Esophagus muscularis mucosa (tissue), 4 donors: ENCODE data around the gene MED13L. TPM values are rescaled to one million over a fixed set of nuclear protein-coding genes. Genes with fewer than 3 reads are reported as not detected.

Source experiments
- DNase-seq: peaks from one replicate; pipeline ENCODE4 v3.0.0-alpha.2; 2017; ENCODE audit errors: extremely low spot score
- H3K27ac ChIP-seq, 4 donors: fragments of 200-600 bp; sonication (generic); replicated peaks in 1 of 4; 1 replicate in 3 of 4; 2 replicates in 1 of 4; pipeline ENCODE4 v1.5.1; 2016 to 2019; ENCODE audit warnings: mild to moderate bottlenecking in 1 of 4
- H3K27me3 ChIP-seq, 4 donors: fragments of 200-600 bp; sonication (generic); one replicate each; pipeline versions ENCODE4 v1.5.1 to v1.6.0; 2016 to 2019
- H3K36me3 ChIP-seq, 4 donors: fragments of 200-600 bp; sonication (generic); one replicate each; pipeline ENCODE4 v1.5.1; 2016 to 2019
- H3K4me1 ChIP-seq, 4 donors: fragments of 200-600 bp; sonication (generic); one replicate each; pipeline ENCODE4 v1.5.1; 2016 to 2019
- H3K4me3 ChIP-seq, 4 donors: fragments of 200-600 bp; sonication (generic); 1 replicate in 2 of 4; 2 replicates in 2 of 4; pipeline ENCODE4 v1.5.1; 2016 to 2019; ENCODE audit warnings: mild to moderate bottlenecking in 4 of 4, moderate library complexity in 1 of 4
- H3K9me3 ChIP-seq, 4 donors: fragments of 200-600 bp; sonication (generic); 1 replicate in 3 of 4; 2 replicates in 1 of 4; pipeline ENCODE4 v1.5.1; 2016 to 2019
- CTCF ChIP-seq, 3 experiments: fragments of 200-600 bp in 2 of 3; fragments of 450-650 bp in 1 of 3; sonication (generic) in 2 of 3; IDR thresholded peaks; one replicate each; pipeline ENCODE4 v1.5.1; 2017 to 2019; ENCODE audit warnings: antibody characterized with exemption in 3 of 3, mild to moderate bottlenecking in 2 of 3, moderate library complexity in 1 of 3
- EP300 ChIP-seq: sonication (generic); formaldehyde crosslinking; IDR thresholded peaks from one replicate; pipeline ENCODE4 v1.6.1; 2017; ENCODE audit warnings: antibody characterized with exemption
- POLR2A ChIP-seq: fragments of 450-650 bp; IDR thresholded peaks from one replicate; pipeline ENCODE4 v1.6.1; 2017; ENCODE audit warnings: antibody characterized with exemption, moderate library complexity, mild to moderate bottlenecking, low read depth
- POLR2AphosphoS5 ChIP-seq, 2 donors: sonication (generic); formaldehyde crosslinking; IDR thresholded peaks; one replicate each; pipeline ENCODE4 v1.6.1; 2017; ENCODE audit warnings: antibody characterized with exemption in 2 of 2
- WGBS: methylation state at CpG from one replicate; pipeline ENCODE4 v1.1.5; 2018; 5-methylcytosine and 5-hydroxymethylcytosine counted together
- intact Hi-C: fragments of 100-400 bp; cut with DNase I; formaldehyde crosslinking; loops from one replicate; pipeline ENCODE4 v1.15.1; 2023
- small RNA-seq, 3 donors: library from RNA; depleted of rRNA; stranded (forward); fragments of <200 nt; gene quantifications; one replicate each; pipeline ENCODE3, GENCODE V24; 2016
- total RNA-seq, 4 donors: library from RNA; depleted of rRNA; stranded (reverse); fragments of >200 nt; gene quantifications; one replicate each; pipeline versions ENCODE4 v1.1.0 to v1.2.1, GENCODE V29; 2016

The MED13L gene
- total RNA-seq, 4 donors from 2014 or later: 141 to 350 (median 175) TPM

GRCh38 chr12:115914122-115914521 lies 363.4 kb downstream of the MED13L start:
- no peaks in the 10 kb centered on the region for H3K36me3 ChIP-seq

GRCh38 chr12:115912440-115912839 lies 365.1 kb downstream of the MED13L start:
- intact Hi-C loops: loop anchor here (10.0 kb wide), 2 partner anchors 158 to 1928 kb away; no protein-coding TSS in a partner anchor
- 91% methylated on average over 1 of the region's 1 CpG for WGBS

More at GRCh38 chr12:115914122-115914521, 363.4 kb downstream of the MED13L start:
- Histone ChIP-seq H3K4me1 (peaks cover 3 to 6% (median 5%) of the 10 kb centered on the region in 4 donors), H3K9me3 (peaks cover 0 to 9% (median 0%) of the 10 kb centered on the region in 4 donors), H3K27me3 (peaks cover 0 to 71% (median 11%) of the 10 kb centered on the region in 4 donors), H3K27ac (no peak overlapping the region), H3K4me3 (no peak overlapping the region)
- intact Hi-C loops: loop anchor here (10.0 kb wide), 2 partner anchors 159 to 1929 kb away; no protein-coding TSS in a partner anchor
- TF ChIP-seq EP300 (no peak), POLR2AphosphoS5 (IDR thresholded peaks at IDR 0.05) (no peak), CTCF (IDR thresholded peaks at IDR 0.05) (no peak), POLR2A (no peak)
- 78% methylated on average over 5 of the region's 5 CpGs for WGBS
- no peak for DNase-seq

GRCh38 chr12:115911360-115911759 lies 366.1 kb downstream of the MED13L start:
- Histone ChIP-seq H3K27me3 (peaks cover 0 to 58% (median under 1%) of the 10 kb centered on the region in 4 donors), H3K9me3 (peaks cover 0 to 9% (median 0%) of the 10 kb centered on the region in 4 donors), H3K36me3 (no peaks in the 10 kb centered on the region), H3K27ac (no peak overlapping the region), H3K4me1 (no peaks in the 10 kb centered on the region), H3K4me3 (no peak overlapping the region)
- no peak for DNase-seq
- no peak for TF ChIP-seq EP300
- TF ChIP-seq POLR2A: no peak
- TF ChIP-seq POLR2AphosphoS5 (IDR thresholded peaks at IDR 0.05): no peak
- TF ChIP-seq CTCF (IDR thresholded peaks at IDR 0.05): no peak
- intact Hi-C loops: loop anchor here (10.0 kb wide), 2 partner anchors 157 to 1927 kb away; no protein-coding TSS in a partner anchor
- 93% methylated on average over 1 of the region's 1 CpG for WGBS

More at GRCh38 chr12:115912440-115912839, 365.1 kb downstream of the MED13L start:
- DNase-seq: no peak
- peaks cover 0 to 58% (median 9%) of the 10 kb centered on the region in 4 donors for H3K27me3 ChIP-seq
- peaks cover 0 to 9% (median 0%) of the 10 kb centered on the region in 4 donors for H3K9me3 ChIP-seq
- no peak for TF ChIP-seq POLR2AphosphoS5 (IDR thresholded peaks at IDR 0.05)
- TF ChIP-seq CTCF (IDR thresholded peaks at IDR 0.05): no peak
- TF ChIP-seq POLR2A: no peak
- no peak for TF ChIP-seq EP300
- no peaks in the 10 kb centered on the region for H3K36me3 ChIP-seq
- H3K4me1 ChIP-seq: peaks cover 3 to 6% (median 5%) of the 10 kb centered on the region in 4 donors
- H3K4me3 ChIP-seq: no peak overlapping the region
- no peak overlapping the region for H3K27ac ChIP-seq

- TF ChIP-seq POLR2AphosphoS5 (IDR thresholded peaks at IDR 0.05) (no peak), EP300 (no peak), CTCF (IDR thresholded peaks at IDR 0.05) (no peak), POLR2A (no peak)
- Histone ChIP-seq H3K27ac (no peak overlapping the region), H3K9me3 (peaks cover 0 to 9% (median 0%) of the 10 kb centered on the region in 4 donors), H3K27me3 (peaks cover 0 to 53% (median 0%) of the 10 kb centered on the region in 4 donors), H3K4me3 (no peak overlapping the region), H3K36me3 (no peaks in the 10 kb centered on the region), H3K4me1 (no peaks in the 10 kb centered on the region)
- no peak for DNase-seq
- intact Hi-C loops: loop anchor here (10.0 kb wide), 2 partner anchors 155 to 1925 kb away; no protein-coding TSS in a partner anchor
- 84% methylated on average over 5 of the region's 5 CpGs for WGBS
These were observed 367.4 kb downstream of the MED13L start for GRCh38 chr12:115910057-115910456.

Small RNA genes lying within 50 kb of the gene (small RNA-seq; reads per million reads assigned to genes)
- gene MIR620: 0 reads per million in 3 donors
- 0 reads per million in 3 donors for gene RNU6-1188P
- 0 reads per million in 3 donors for gene SNRPGP18
